ENCODE results near the gene TSPO. TPM values are rescaled to one million over a fixed set of nuclear protein-coding genes. Genes with fewer than 3 reads are reported as not detected.

Gene TSPO
- total RNA-seq, 1 donor from 2014 or later: 38.9 TPM

DNA sequence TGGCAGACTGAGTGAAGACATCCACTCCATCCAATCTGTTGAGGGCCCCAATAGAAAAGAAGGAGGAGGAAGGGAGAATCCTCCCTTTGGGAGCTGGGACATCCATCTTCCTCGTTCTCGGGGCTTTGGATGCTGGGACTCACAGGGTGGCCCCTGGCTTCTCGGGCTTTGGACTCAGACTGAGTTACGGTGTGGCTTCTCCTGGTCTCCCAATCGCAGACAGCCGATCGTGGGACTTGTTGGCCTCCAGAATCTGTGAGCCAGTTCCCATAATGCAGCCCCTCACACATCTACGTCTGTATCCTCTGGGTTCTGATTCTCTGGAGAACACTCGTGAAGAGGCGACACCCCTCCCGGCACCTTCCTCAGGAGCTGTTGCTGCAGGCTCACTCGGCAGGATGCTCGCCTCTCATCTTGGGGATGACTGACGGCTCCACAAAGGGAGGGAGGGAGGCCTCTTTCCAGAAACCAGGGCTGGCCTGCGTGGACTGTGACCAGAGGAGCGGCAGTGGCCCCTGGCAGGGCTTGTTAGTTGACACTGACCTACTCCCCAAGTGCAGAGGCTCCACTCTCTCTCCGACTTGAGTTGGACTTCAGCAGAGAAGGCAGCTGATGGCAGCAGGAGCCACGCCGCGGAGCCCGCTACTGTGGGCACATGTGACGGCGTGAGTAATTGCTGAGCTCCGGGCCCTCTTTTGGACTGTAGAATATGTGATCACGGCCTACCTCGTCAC lies 50.3 kb downstream of the TSPO start:
- H3K27ac Mint-ChIP-seq (ENCODE audit: unreplicated experiment): no peak overlapping the region
- DNase-seq (ENCODE audit: low spot score): no peak
- H3K27me3 Mint-ChIP-seq (ENCODE audit: unreplicated experiment): peaks cover 5% of the 10 kb centered on the region
- no peaks in the 10 kb centered on the region for H3K9me3 Mint-ChIP-seq (ENCODE audit: unreplicated experiment)
- H3K4me1 Mint-ChIP-seq (ENCODE audit: unreplicated experiment): peaks cover 4% of the 10 kb centered on the region
- H3K36me3 Mint-ChIP-seq (ENCODE audit: low read depth, unreplicated experiment): peaks cover 10% of the 10 kb centered on the region
- TF ChIP-seq, protein P1, sequence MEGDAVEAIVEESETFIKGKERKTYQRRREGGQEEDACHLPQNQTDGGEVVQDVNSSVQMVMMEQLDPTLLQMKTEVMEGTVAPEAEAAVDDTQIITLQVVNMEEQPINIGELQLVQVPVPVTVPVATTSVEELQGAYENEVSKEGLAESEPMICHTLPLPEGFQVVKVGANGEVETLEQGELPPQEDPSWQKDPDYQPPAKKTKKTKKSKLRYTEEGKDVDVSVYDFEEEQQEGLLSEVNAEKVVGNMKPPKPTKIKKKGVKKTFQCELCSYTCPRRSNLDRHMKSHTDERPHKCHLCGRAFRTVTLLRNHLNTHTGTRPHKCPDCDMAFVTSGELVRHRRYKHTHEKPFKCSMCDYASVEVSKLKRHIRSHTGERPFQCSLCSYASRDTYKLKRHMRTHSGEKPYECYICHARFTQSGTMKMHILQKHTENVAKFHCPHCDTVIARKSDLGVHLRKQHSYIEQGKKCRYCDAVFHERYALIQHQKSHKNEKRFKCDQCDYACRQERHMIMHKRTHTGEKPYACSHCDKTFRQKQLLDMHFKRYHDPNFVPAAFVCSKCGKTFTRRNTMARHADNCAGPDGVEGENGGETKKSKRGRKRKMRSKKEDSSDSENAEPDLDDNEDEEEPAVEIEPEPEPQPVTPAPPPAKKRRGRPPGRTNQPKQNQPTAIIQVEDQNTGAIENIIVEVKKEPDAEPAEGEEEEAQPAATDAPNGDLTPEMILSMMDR (IDR thresholded peaks at IDR 0.05; ENCODE audit: unreplicated experiment): no peak
- H3K4me3 Mint-ChIP-seq (ENCODE audit: unreplicated experiment): no peak overlapping the region

DNA sequence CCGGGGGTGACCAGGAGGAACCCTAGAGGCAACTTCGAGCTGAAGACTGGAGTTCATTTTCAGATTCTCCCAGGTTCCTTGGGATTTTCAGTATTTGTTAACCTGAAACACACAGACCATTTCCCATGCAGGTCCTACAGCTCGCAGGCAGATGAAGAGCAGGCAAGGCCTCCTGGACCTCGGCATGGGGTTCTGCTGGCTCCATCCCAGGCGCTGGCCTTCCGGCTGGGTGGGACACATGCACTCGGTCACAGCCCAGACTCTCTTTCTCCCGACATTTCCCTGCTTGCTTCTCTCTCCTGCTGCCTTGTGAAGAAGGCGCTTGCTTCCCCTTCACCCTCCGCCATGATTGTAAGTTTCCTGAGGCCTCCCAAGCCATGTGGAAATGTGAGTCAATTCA lies 51.0 kb downstream of the TSPO start:
- Mint-ChIP-seq H3K4me3 (ENCODE audit: unreplicated experiment) (peak overlapping the region; percentile 25), H3K9me3 (ENCODE audit: unreplicated experiment) (no peaks in the 10 kb centered on the region)

DNA sequence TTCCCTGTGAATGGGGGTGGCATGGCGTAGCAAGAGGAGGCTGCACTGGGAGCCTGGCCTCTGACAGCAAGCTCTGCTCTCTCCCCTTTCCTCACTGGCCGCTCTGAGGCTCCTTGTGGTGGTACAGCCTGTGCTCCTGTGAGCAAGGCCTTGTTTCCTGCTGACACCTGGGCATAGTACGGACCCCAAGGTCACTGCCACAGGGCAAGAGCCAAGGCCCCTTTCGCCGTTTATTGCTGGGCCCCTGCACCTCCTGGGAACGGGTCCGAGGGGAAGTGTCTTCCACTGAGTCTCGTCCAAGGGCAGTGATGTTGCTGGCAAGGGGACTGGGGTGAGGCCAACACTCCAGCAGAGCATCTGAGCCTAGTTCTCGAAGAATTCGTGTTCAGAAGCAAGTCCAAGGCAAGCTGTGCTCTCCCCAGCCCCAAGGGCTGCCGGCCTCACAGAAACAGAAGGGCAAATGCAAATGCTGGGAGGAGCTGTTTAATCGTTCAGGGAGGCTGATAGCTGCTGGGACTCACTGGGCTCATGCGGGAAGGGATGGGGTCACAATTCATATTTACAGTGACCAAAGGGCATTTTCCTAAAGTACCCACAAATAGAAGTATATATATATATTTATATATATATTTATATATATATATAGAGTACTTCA lies 51.5 kb downstream of the TSPO start:
- H3K27ac Mint-ChIP-seq (ENCODE audit: unreplicated experiment): no peak overlapping the region
- TF ChIP-seq, protein P1 (IDR thresholded peaks at IDR 0.05; ENCODE audit: unreplicated experiment): no peak
- peaks cover 7% of the 10 kb centered on the region for H3K27me3 Mint-ChIP-seq (ENCODE audit: unreplicated experiment)
- peaks cover 4% of the 10 kb centered on the region for H3K4me1 Mint-ChIP-seq (ENCODE audit: unreplicated experiment)
- H3K9me3 Mint-ChIP-seq (ENCODE audit: unreplicated experiment): no peaks in the 10 kb centered on the region
- H3K4me3 Mint-ChIP-seq (ENCODE audit: unreplicated experiment): no peak overlapping the region
- DNase-seq (ENCODE audit: low spot score): no peak
- peaks cover 10% of the 10 kb centered on the region for H3K36me3 Mint-ChIP-seq (ENCODE audit: low read depth, unreplicated experiment)

More for the DNA sequence above, 51.0 kb downstream of the TSPO start:
- no peak overlapping the region for H3K27ac Mint-ChIP-seq (ENCODE audit: unreplicated experiment)
- peaks cover 10% of the 10 kb centered on the region for H3K36me3 Mint-ChIP-seq (ENCODE audit: low read depth, unreplicated experiment)
- H3K27me3 Mint-ChIP-seq (ENCODE audit: unreplicated experiment): peaks cover 5% of the 10 kb centered on the region
- no peak for DNase-seq (ENCODE audit: low spot score)
- TF ChIP-seq, protein P1 (IDR thresholded peaks at IDR 0.05; ENCODE audit: unreplicated experiment): no peak
- peaks cover 4% of the 10 kb centered on the region for H3K4me1 Mint-ChIP-seq (ENCODE audit: unreplicated experiment)

DNA sequence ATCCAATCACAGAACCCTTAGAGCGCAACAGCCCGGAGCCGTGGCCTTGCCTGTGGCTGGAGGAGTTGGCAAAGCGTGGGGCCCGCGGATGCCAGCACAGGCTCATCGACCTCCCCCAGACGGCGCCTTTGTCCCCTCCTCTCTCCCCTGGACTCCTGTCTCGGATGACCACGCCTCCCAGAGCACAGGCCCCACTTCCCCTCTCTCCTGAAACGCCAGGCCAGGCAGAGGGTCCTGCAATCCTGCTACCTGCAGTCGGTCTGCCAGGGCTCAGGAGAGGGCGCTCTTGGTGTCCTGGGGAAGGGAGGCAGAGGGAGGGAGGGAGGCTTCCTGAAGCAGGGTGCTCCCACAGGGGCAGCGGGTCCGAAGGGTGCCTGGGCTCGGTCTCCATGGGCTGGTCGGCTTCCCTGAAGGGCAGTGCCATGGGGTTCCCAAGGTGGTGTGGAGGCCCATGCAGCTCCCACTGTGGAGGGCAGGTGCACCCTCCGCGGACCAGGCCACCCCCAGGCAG lies 52.2 kb downstream of the TSPO start:
- no peak overlapping the region for H3K4me3 Mint-ChIP-seq (ENCODE audit: unreplicated experiment)
- TF ChIP-seq, protein P1 (IDR thresholded peaks at IDR 0.05; ENCODE audit: unreplicated experiment): no peak
- H3K9me3 Mint-ChIP-seq (ENCODE audit: unreplicated experiment): no peaks in the 10 kb centered on the region
- no peak for DNase-seq (ENCODE audit: low spot score)
- peaks cover 4% of the 10 kb centered on the region for H3K4me1 Mint-ChIP-seq (ENCODE audit: unreplicated experiment)
- H3K27ac Mint-ChIP-seq (ENCODE audit: unreplicated experiment): no peak overlapping the region
- H3K27me3 Mint-ChIP-seq (ENCODE audit: unreplicated experiment): peaks cover 7% of the 10 kb centered on the region
- H3K36me3 Mint-ChIP-seq (ENCODE audit: low read depth, unreplicated experiment): peaks cover 10% of the 10 kb centered on the region

DNA sequence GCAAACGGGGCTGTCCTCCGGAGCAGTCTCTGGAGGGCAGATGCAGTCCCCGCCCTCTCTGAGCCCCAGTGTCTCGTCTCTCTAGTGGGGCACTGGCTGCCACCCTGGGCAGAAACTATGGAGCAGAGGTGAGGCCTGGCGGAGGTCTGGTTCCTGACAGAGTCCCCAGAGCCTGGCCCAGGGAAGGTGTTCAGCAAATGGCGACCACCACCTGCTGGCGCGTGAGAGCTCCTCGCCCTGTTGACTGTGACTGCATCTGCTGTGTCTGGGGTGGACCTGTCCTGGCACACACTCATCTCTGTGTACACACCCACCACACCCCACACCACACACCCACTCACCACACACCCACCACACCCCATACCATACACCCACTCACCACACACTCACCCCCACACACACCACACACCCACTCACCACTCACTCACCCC lies 53.9 kb downstream of the TSPO start:
- no peaks in the 10 kb centered on the region for H3K9me3 Mint-ChIP-seq (ENCODE audit: unreplicated experiment)
- TF ChIP-seq, protein P1 (IDR thresholded peaks at IDR 0.05; ENCODE audit: unreplicated experiment): no peak
- no peak overlapping the region for H3K4me3 Mint-ChIP-seq (ENCODE audit: unreplicated experiment)
- H3K27ac Mint-ChIP-seq (ENCODE audit: unreplicated experiment): no peak overlapping the region
- peaks cover 7% of the 10 kb centered on the region for H3K27me3 Mint-ChIP-seq (ENCODE audit: unreplicated experiment)
- H3K4me1 Mint-ChIP-seq (ENCODE audit: unreplicated experiment): peaks cover 4% of the 10 kb centered on the region
- no peak for DNase-seq (ENCODE audit: low spot score)
- peaks cover 10% of the 10 kb centered on the region for H3K36me3 Mint-ChIP-seq (ENCODE audit: low read depth, unreplicated experiment)

Data from endothelial cell (in vitro differentiated cells).